ENCODE results near the gene PRLR.
A peak's percentile ranks its signal among the peaks of the same experiment; 100 is the strongest.

The PRLR gene

DNA sequence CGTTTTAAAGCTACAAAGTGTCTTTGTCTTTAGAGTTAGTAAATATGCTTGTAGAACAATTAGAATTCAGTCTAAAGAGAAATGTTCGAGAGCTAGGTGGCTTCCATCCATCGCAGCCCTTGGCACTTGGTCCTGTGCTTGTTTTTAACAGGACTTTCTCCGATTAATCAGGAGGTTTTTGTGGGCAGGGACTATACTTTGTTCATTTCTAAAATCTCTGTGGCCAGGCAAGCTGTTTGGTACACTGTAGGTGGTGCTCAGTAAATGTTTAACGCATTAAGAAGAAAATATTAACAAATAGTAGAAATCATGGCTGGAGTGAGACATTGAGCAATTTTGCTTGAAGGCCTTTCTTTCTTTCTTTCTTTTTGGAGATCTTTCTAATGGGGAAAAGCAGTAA lies 203.3 kb downstream of the PRLR start:
- no peak for DNase-seq

DNA sequence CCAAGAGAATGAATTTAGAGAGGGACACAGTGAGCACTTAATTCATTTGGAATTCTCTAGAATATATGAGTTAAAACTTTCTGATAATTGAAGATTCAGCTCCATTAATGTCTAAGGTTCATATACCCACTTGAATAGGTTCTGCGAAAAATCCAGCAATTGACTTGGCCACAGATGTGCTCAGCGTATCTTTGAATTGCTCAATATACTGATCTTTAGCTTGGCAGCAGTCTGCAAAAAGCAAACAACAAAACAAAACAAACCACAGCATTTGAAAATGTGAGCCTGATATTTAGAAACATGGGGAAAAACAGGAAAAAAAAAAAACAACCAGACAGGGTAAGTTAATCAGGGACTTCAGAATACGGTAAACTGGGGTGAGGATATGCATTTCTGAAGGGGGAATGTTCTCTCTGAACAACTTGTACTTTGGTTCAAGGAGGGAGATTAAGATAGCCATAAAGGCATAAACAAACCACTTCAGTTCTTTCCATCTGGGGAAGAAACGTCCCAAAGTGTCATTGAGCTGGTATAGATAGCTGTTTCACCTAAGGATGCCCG lies 203.9 kb downstream of the PRLR start:
- no peak for DNase-seq

DNA sequence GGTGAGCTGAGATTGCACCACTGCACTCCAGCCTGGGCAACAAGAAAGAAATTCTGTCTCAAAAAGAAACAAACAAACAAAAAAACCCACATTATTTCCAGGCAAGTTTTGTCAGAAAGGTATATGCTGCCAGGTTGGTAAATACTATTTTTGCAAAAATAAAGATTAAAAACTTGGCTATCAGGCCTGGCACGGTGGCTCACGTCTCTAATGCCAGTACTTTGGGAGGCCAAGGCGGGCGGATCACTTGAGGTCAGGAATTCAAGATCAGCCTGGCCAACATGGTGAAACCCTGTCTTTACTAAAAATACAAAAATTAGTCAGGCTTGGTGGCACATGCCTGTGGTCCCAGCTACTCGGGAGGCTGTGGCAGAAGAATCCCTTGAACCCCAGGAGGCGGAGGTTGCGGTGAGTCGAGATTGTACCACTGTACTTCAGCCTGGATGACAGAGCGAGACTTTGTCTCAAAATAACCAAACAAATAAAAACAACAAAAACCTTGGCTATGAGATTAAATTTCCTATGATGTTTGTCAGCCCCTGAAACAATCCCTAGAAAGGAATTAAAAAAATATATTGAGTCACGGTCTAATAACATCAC lies 205.3 kb downstream of the PRLR start:
- no peak for DNase-seq

DNA sequence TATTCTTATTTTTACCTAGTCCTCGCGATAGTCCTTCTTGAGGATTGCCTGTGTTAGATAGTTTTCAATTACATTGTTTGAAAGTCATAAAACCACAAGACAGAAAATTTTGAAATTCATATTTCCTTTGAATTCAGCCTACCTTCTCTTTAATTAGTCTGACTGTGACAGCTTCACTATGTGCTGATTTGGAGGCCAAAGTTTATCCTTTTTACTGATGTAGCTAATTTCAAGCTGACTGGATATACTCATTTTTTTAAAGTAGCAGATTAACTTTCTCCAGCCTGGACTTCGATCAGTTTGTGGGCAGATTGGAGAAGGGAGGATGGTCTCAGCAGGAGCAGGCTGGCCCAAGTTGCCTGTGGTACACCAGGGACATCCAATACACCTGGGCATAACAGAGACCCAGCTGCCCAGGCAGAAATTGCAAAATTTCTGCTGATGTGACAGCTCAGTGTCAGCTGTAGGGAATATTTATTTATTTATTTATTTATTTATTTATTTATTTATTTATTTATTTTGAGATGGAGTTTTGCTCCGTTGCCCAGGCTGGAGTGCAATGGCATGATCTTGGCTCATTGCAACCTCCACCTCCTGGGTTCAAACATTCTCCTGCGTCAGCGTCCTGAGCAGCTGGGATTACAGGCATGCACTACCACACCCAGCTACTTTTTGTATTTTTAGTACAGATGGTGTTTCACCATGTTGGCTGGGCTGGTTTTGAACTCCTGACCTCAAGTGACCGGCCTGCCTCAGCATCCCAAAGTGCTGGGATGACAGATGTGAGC lies 206.7 kb downstream of the PRLR start:
- DNase-seq = no peak

DNA sequence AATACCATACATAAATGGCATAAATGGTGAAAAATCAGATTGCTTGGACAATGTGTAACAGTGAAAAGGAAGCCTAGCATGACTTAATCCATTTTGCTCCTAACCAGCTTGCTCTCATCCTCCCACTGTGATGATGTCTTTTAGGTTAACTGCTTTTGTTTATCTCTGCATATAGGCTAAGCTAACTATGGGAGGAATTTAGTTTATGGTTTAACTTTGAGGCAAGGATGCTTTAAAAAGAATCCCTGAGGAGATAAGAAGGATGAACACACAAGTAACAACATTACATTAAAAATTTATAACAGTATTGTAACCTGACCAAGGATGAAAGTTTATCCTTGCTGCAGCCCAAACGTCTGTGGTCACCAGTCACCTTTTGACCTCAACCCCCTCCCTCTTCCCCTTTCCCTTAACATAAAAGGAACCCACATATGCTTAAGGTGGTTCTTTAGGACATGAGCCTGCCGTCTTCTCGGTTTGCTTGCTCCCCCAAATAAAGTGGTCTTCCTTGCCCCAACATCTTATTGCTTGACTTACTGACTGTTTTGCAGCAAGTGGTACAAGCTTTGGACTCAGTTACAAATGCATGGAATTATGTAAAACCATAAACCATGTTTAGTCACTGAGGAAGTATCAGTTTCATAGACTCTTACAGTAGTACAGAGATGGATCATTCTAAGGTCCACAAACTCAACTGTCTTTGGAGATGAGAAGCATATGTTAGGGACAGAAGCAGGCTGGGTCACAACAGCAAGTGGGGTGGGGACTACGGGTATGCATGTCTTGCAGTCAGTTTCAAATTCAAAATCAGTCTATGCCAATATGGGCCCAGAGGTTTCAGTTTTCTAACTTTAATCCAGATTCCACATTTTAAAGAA lies 213.9 kb downstream of the PRLR start:
- no peak for DNase-seq

DNA sequence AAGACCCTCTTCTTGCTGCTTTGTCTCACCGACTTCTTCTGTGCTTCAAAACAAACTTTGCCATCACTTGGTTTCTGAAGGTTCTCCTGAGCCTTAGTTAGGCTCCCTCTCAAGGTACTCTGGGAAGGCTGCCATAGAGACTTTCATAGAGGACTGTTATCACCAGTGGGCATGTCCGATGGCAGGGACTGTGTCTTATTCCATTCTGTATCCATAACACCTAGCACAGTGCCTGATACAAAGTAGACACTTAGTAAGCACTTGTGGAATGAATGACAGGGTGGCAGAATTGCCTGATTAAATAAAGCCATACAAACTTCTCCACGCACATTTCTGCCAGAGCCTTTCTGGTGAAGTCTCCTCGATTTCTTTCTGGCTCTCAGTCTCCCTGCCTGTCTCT lies 215.2 kb downstream of the PRLR start:
- no peak for DNase-seq

DNA sequence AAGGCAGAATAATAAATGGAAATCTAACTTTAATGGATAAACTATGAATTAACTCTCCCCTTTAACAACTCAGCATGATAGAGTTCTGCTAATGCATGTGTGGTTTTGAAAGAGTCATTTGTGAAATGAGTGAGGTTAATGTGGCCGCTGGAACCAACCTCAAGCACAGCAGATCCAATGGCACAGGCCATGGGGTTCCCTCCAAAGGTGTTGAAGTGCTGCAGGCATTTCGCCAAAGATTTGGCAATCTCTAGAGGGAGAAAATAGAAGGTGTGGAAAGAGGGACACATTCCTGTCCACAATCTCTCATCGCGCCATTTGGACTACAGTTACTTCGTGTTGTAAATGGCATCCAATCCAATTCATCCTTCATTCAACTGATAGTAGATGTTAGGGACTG lies 217.5 kb downstream of the PRLR start:
- no peak for DNase-seq

DNA sequence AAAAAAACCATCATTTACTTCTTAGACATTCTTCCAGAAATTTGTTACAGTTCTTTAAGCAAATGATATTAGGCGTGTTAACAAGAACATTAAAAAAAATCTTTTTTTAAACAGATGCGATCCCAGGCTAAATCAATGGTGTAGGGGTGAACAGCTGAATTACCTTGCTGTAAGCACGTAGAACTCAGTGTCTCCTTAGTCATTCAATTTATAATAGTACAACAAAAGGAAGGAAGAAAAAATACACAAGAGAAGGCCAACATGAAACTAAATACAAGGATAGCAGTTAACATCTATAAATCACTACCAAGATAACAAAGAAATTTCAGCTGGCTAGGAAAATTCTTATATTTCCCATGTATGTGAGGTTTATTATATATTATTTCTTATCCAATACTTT lies 217.9 kb downstream of the PRLR start:
- DNase-seq = no peak

DNA sequence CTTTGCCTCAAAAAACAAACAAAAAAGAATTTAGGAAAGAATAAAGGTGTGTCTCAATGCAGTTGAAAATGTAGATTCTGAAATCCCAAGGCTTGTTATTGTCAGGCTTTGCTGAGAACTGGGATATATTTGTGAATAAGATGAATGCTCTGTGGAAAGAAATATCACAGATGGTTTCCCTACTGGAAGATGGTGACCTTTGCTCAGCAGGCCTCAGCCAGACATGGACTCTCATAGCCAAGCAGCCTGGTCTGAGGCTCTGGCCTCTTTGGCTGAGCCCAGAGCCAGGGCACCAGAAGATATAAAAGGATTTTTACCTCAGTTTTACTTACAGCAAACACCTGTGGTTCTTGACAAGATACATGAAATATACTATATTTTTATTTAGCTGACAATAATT lies 219.6 kb downstream of the PRLR start:
- no peak for DNase-seq

DNA sequence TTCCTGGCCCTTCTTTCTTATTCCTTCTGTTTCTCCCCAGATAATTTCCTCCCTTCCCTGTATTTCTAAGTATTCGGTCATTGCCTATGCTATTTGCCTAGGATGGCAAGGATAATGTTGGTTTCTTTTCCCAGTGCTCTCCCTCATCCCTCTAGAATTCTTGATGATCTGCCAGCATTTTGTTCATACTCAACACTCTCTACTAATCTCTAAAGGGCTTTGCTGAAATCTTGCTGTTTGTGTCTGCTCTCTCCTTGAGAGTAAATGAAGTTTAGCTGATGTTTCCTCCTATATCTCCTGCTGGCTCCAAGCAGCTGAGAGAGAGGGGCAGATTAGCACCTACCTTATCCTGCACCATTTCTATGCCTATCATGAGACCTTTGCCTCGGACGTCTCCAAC lies 220.6 kb downstream of the PRLR start:
- DNase-seq = no peak

DNA sequence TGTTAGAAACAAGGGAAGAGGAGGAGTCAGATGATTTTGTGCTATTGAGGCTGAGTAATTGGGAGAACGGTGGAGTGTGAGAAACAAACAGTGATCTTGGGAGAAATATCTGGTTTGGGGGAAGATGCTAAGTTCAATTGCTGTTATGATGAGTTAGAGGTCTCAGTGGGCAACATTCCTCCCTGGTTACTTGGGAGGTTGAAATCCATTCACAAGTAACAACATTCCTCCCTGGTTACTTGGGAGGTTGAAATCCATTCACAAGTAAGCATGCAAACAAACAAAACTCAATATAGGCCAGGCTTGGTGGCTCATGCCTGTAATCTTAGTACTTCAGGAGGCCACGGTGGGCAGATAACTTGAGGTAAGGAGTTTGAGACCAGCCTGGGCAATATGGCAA lies 221.3 kb downstream of the PRLR start:
- no peak for DNase-seq

DNA sequence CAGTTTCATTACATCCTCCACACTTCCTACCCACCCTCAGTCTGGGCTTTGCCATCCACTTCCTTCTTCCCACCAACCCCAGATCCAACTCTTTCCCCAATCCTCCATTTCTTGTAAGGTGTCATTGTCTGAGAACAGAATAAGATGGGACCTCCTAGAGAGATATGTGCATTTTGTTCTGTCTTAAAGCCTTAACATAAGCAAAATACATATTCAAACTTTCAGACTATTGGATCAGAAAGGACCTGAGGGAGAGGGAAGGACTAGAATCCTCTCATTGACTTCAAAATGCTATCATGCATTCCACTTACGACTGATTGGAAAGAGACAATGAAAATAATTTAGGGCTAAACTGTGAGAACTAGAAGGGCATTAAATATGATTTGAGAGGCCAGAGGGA lies 225.5 kb downstream of the PRLR start:
- DNase-seq = no peak

DNA sequence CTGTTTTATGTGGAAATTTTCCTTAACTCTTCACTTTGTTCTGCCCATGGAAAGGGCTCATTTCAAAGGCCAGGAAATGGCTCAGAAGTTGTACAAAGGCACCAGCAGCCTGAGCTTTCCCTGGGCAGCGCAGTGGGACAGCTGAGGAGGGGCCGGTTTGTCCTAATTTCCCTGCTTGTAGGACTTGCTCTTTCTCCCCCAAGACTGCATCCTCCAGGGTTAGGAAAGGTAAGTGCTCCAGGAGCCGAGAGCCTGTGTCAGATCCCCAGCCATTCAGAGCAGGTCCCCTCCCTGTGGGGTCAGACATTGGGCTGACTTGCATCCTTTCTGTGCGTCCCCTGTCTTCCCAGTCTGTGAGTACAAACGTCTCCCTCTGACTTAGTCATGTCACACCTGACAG lies 226.1 kb downstream of the PRLR start:
- DNase-seq = no peak

DNA sequence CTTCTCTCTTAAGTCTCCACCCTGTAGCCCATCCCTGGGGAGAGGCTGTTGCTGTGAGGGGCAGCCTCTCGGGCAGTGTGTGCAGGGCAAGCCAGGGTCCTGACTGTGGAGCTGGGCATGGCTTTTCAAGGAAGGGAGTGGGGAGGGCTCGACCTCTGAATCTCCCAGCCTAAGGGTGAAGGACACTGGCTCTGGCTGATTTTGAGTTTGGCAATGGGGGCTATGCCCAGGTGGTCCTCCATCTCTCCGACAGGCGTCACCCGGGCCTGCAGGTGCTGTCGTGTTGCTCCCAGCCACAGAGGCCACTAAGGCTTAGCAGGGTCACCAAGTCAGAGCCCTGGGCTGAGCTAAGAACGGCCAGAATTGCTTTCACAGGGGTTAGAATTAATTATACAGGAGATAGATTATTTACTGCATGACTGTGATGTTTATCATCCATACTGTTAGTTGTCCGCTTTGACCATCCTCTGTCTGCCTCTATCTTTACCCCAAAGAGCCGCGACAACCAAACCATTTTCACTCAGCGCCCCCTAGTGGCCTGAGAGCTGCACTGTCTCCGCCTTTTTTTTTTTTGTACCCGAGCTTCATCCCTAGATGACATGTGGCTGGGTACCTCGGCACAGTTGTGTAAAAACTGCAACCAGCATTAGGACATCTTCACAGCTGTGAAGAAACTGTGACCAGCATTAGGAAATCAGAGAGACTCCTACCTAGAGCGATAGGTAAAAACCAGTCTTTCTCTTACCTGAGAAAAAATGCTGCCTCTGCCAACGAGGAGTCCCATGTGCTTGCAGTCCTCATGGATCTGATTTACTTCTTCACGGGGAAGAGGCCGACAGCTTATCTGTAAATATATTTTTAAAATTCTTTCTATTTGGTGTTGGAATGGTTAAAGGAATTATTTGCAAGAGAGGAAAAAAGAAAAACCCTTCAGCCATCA lies 227.0 kb downstream of the PRLR start:
- peak; percentile 13 for DNase-seq

DNA sequence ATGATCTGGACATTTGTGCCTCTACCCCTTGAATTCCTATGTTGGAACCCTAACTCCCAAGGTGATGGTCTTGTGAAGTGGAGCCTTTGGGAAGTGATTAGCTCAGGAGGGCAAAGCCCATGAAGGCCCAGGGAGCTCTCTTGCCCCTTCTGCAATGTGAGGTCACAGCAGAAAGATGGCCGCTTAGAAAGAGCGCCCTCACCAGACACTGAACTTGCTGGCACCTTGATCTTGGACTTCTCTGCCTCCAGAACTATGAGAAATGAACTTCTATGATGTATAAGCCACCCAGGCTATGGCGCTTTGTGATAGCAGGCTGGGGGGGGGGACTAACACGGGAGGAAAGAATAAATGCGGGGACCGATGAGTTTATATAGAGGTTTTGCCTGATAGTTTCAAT lies 227.8 kb downstream of the PRLR start:
- DNase-seq = no peak

DNA sequence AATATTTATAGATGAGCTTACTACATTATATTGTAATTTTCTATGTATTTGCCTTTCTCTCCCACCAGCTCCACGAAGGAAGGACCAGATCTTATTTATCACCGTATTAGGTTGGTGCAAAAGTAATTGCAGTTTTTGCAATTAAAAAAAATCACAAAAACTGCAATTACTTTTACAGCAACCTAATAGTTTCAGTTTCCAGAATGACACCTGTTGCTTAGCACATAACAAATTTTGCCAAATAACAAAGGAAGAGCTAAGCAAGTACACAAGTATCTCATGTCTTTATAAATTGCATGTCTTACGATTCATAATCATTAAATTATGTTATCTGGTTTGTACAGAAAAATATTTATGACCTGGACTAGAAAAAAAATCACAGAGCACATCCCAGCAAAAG lies 228.4 kb downstream of the PRLR start:
- DNase-seq = no peak
